Trophoblast cell (in vitro differentiated cells and primary cell): ENCODE data around the gene CORO2A.

Experiments
- DNase-seq, 2 donors: peaks; one replicate each; pipeline ENCODE4 v3.0.0-alpha.2; 2016
- H2AFZ ChIP-seq: 2 replicates; pipeline ENCODE4 v1.6.1; 2013; ENCODE audit warnings: low read length, moderate library complexity, mild to moderate bottlenecking; ENCODE audit not compliant: insufficient read depth, poor library complexity
- H2AK5ac ChIP-seq: 2 replicates; pipeline ENCODE4 v1.6.1; 2013; ENCODE audit warnings: mild to moderate bottlenecking, low read length
- H2BK120ac ChIP-seq: 2 replicates; pipeline ENCODE4 v1.6.1; 2013; ENCODE audit warnings: low read length, mild to moderate bottlenecking, moderate library complexity; ENCODE audit not compliant: insufficient read depth, poor library complexity
- H2BK12ac ChIP-seq: 2 replicates; pipeline ENCODE4 v1.6.1; 2013; ENCODE audit warnings: mild to moderate bottlenecking, low read length, moderate library complexity
- H2BK5ac ChIP-seq: 2 replicates; pipeline ENCODE4 v1.6.1; 2013; ENCODE audit warnings: low read length, low read depth, moderate library complexity, mild to moderate bottlenecking; ENCODE audit not compliant: poor library complexity
- H3K14ac ChIP-seq: 2 replicates; pipeline ENCODE4 v1.6.1; 2013; ENCODE audit warnings: mild to moderate bottlenecking, low read length
- H3K18ac ChIP-seq: 2 replicates; pipeline ENCODE4 v1.6.1; 2013; ENCODE audit warnings: mild to moderate bottlenecking, low read length
- H3K23ac ChIP-seq: 2 replicates; pipeline ENCODE4 v1.6.1; 2013; ENCODE audit warnings: low read length
- H3K27ac ChIP-seq: 2 replicates; pipeline ENCODE4 v1.5.1; 2013; ENCODE audit warnings: low read depth, mild to moderate bottlenecking, inconsistent platforms, low read length, moderate library complexity
- H3K27me3 ChIP-seq: 2 replicates; pipeline ENCODE4 v1.6.1; 2013; ENCODE audit warnings: inconsistent platforms, mild to moderate bottlenecking, low read length, moderate library complexity; ENCODE audit not compliant: insufficient read depth
- H3K36me3 ChIP-seq, 2 experiments: 1 replicate in 1 of 2; 2 replicates in 1 of 2; pipeline ENCODE4 v1.6.1; 2013; ENCODE audit warnings: low read length in 2 of 2, mild to moderate bottlenecking in 2 of 2, moderate library complexity in 1 of 2; ENCODE audit not compliant: insufficient read depth in 2 of 2, control insufficient read depth in 1 of 2
- H3K4ac ChIP-seq: 2 replicates; pipeline ENCODE4 v1.6.1; 2013; ENCODE audit warnings: low read depth, mild to moderate bottlenecking, low read length, moderate library complexity
- H3K4me1 ChIP-seq, 2 experiments: 1 replicate in 1 of 2; 2 replicates in 1 of 2; pipeline ENCODE4 v1.6.1; 2013; ENCODE audit warnings: low read length in 2 of 2, mild to moderate bottlenecking in 2 of 2, moderate library complexity in 1 of 2; ENCODE audit not compliant: insufficient read depth in 2 of 2, control insufficient read depth in 1 of 2
- H3K4me2 ChIP-seq: 2 replicates; pipeline ENCODE4 v1.6.1; 2013; ENCODE audit warnings: inconsistent platforms, mild to moderate bottlenecking, low read length, moderate library complexity
- H3K4me3 ChIP-seq: 2 replicates; pipeline ENCODE4 v1.5.1; 2013; ENCODE audit warnings: mild to moderate bottlenecking, low read depth, low read length, inconsistent platforms
- H3K79me1 ChIP-seq: one replicate; pipeline ENCODE4 v1.6.1; 2013; ENCODE audit warnings: low read length
- H3K79me2 ChIP-seq: 2 replicates; pipeline ENCODE4 v1.6.1; 2013; ENCODE audit warnings: low read length, mild to moderate bottlenecking; ENCODE audit not compliant: control insufficient read depth, insufficient read depth, poor library complexity
- H3K9ac ChIP-seq: 2 replicates; pipeline ENCODE4 v1.6.1; 2013; ENCODE audit warnings: mild to moderate bottlenecking, low read length
- H3K9me3 ChIP-seq: 2 replicates; pipeline ENCODE4 v1.6.1; 2013; ENCODE audit warnings: low read depth, mild to moderate bottlenecking, control low read depth, inconsistent platforms, low read length; ENCODE audit not compliant: insufficient read depth
- H4K12ac ChIP-seq: 2 replicates; pipeline ENCODE4 v1.6.1; 2013; ENCODE audit warnings: low read depth, mild to moderate bottlenecking, low read length, moderate library complexity
- H4K8ac ChIP-seq: 2 replicates; pipeline ENCODE4 v1.6.1; 2013; ENCODE audit warnings: low read depth, mild to moderate bottlenecking, low read length, moderate library complexity
- H4K91ac ChIP-seq: one replicate; pipeline ENCODE4 v1.6.1; 2013; ENCODE audit warnings: low read depth, mild to moderate bottlenecking, low read length, moderate library complexity
- WGBS: extraction: QIAGEN DNeasy Blood & Tissue Kit; methylation state at CpG from one replicate; pipeline ENCODE4 v1.1.7; 2013; ENCODE audit warnings: missing lambda C conversion rate; ENCODE audit not compliant: insufficient read length, insufficient coverage; ENCODE audit errors: extremely low coverage; 5-methylcytosine and 5-hydroxymethylcytosine counted together

CORO2A gene

GRCh38 chr9:98096091-98096490 is 96.3 kb downstream of the CORO2A start:
- no peak overlapping the region for H3K23ac ChIP-seq
- no peak overlapping the region for H3K14ac ChIP-seq
- H2AK5ac ChIP-seq, result no peak overlapping the region
- H3K4ac ChIP-seq, result no peak overlapping the region
- H3K4me3 ChIP-seq, result no peak overlapping the region
- H2BK120ac ChIP-seq, result no peak overlapping the region
- H3K27ac ChIP-seq, result no peak overlapping the region
- H2AFZ ChIP-seq, result no peak overlapping the region
- no CpG with 5 or more reads among the region's 5 CpGs for WGBS
- H3K9ac ChIP-seq, result no peak overlapping the region
- no peak overlapping the region for H4K8ac ChIP-seq
- no peak overlapping the region for H4K91ac ChIP-seq
- no peak overlapping the region for H3K18ac ChIP-seq
- no peaks in the 10 kb centered on the region for H3K27me3 ChIP-seq
- no peaks in the 10 kb centered on the region for H3K79me2 ChIP-seq
- H3K9me3 ChIP-seq, result no peaks in the 10 kb centered on the region
- no peak overlapping the region for H2BK5ac ChIP-seq
- DNase-seq, result no peak
- no peak overlapping the region for H3K4me2 ChIP-seq
- H3K4me1 ChIP-seq, result no peaks in the 10 kb centered on the region
- H3K36me3 ChIP-seq, result no peaks in the 10 kb centered on the region
- no peaks in the 10 kb centered on the region for H3K79me1 ChIP-seq
- H4K12ac ChIP-seq, result no peak overlapping the region
- H2BK12ac ChIP-seq, result no peak overlapping the region

GRCh38 chr9:98095401-98095800 is 97.0 kb downstream of the CORO2A start:
- Histone ChIP-seq H3K79me1 (no peaks in the 10 kb centered on the region), H3K36me3 (no peaks in the 10 kb centered on the region), H2BK120ac (no peak overlapping the region), H3K4me1 (no peaks in the 10 kb centered on the region), H3K4me2 (no peak overlapping the region), H2BK12ac (no peak overlapping the region), H3K4ac (no peak overlapping the region), H3K9ac (no peak overlapping the region), H3K14ac (no peak overlapping the region), H4K91ac (no peak overlapping the region), H4K8ac (no peak overlapping the region), H3K27ac (no peak overlapping the region), H2BK5ac (no peak overlapping the region), H2AFZ (no peak overlapping the region), H3K9me3 (no peaks in the 10 kb centered on the region), H3K23ac (no peak overlapping the region), H3K27me3 (no peaks in the 10 kb centered on the region), H4K12ac (no peak overlapping the region), H3K18ac (no peak overlapping the region), H2AK5ac (no peak overlapping the region), H3K79me2 (no peaks in the 10 kb centered on the region), H3K4me3 (no peak overlapping the region)
- whole genome bisulfite sequencing, result no CpG with 5 or more reads among the region's 7 CpGs
- no peak for DNase-seq

DNA sequence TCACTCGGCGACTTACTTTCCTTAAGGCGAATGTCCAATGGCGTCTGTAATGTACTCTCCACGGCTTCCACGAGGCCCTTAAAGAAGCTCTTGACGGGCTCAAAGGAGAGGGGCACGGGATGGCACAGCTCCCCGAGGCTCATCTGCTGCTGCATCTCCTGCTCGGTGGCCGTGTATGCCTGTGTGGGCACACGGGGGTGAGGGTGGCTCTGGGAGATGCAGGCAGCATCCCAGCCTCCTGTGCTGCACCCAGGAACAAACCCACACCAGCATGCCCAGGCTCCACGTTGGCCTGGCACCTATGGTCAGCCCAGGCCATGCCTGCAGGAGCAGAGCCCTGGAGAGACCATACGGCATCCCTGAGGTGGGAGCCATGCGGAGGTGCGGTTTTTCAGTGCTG is 97.6 kb downstream of the CORO2A start:
- H2BK12ac ChIP-seq, result no peak overlapping the region
- H3K4me1 ChIP-seq, result no peaks in the 10 kb centered on the region
- no peaks in the 10 kb centered on the region for H3K9me3 ChIP-seq
- H3K9ac ChIP-seq, result no peak overlapping the region
- no peak for DNase-seq
- H3K18ac ChIP-seq, result no peak overlapping the region
- no peak overlapping the region for H3K4me2 ChIP-seq
- H3K4ac ChIP-seq, result no peak overlapping the region
- no peaks in the 10 kb centered on the region for H3K79me2 ChIP-seq
- no peak overlapping the region for H3K23ac ChIP-seq
- H3K27me3 ChIP-seq, result no peaks in the 10 kb centered on the region
- no peaks in the 10 kb centered on the region for H3K79me1 ChIP-seq
- no CpG with 5 or more reads among the region's 16 CpGs for WGBS
- H3K36me3 ChIP-seq, result no peaks in the 10 kb centered on the region
- no peak overlapping the region for H2AFZ ChIP-seq
- H3K14ac ChIP-seq, result no peak overlapping the region
- H2BK5ac ChIP-seq, result no peak overlapping the region
- no peak overlapping the region for H4K91ac ChIP-seq
- no peak overlapping the region for H4K8ac ChIP-seq
- no peak overlapping the region for H4K12ac ChIP-seq
- no peak overlapping the region for H3K27ac ChIP-seq
- no peak overlapping the region for H2AK5ac ChIP-seq
- no peak overlapping the region for H3K4me3 ChIP-seq
- H2BK120ac ChIP-seq, result no peak overlapping the region

DNA sequence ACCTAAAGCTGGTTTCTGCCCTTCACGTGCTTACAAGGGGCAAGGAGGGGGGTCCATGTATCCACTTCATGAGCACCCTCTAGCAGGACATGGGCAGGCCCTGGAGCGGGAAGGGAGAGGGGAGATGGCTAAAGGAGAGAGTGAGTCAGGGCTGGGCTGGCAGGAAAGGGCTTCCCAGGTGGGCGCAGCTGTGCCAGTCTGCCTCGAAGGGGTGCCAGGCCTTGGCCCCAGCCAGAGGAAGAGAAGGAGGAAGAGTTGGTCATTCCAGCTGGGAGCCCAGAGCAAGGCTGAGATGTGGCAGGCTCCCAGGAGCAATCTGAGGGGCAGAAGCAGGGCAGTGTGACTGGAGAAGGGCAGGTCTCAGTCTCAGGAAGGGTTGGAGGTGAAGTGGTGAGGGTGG is 98.1 kb downstream of the CORO2A start:
- H2BK5ac ChIP-seq, result no peak overlapping the region
- H2BK120ac ChIP-seq, result no peak overlapping the region
- H3K9ac ChIP-seq, result no peak overlapping the region
- no peak overlapping the region for H3K23ac ChIP-seq
- no peak overlapping the region for H2AK5ac ChIP-seq
- no peak for DNase-seq
- no peak overlapping the region for H3K4me3 ChIP-seq
- H3K9me3 ChIP-seq, result no peaks in the 10 kb centered on the region
- H3K4ac ChIP-seq, result no peak overlapping the region
- H3K79me1 ChIP-seq, result no peaks in the 10 kb centered on the region
- no peak overlapping the region for H4K8ac ChIP-seq
- H4K91ac ChIP-seq, result no peak overlapping the region
- no peaks in the 10 kb centered on the region for H3K4me1 ChIP-seq
- H3K4me2 ChIP-seq, result no peak overlapping the region
- no CpG with 5 or more reads among the region's 4 CpGs for WGBS
- no peaks in the 10 kb centered on the region for H3K27me3 ChIP-seq
- no peak overlapping the region for H4K12ac ChIP-seq
- no peaks in the 10 kb centered on the region for H3K79me2 ChIP-seq
- H2BK12ac ChIP-seq, result no peak overlapping the region
- no peak overlapping the region for H3K14ac ChIP-seq
- H3K18ac ChIP-seq, result no peak overlapping the region
- H2AFZ ChIP-seq, result no peak overlapping the region
- no peaks in the 10 kb centered on the region for H3K36me3 ChIP-seq
- no peak overlapping the region for H3K27ac ChIP-seq

- H3K79me1 ChIP-seq, result peaks cover 3% of the 10 kb centered on the region
- H3K27ac ChIP-seq, result no peak overlapping the region
- H3K4me3 ChIP-seq, result no peak overlapping the region
- H4K91ac ChIP-seq, result no peak overlapping the region
- H4K12ac ChIP-seq, result no peak overlapping the region
- no peaks in the 10 kb centered on the region for H3K36me3 ChIP-seq
- no CpG with 5 or more reads among the region's 11 CpGs for WGBS
- H3K9me3 ChIP-seq, result peaks cover 3% of the 10 kb centered on the region
- H2BK12ac ChIP-seq, result no peak overlapping the region
- no peak overlapping the region for H3K18ac ChIP-seq
- H3K4me1 ChIP-seq, result peaks cover 3 to 4% of the 10 kb centered on the region in 2 experiments
- H2BK120ac ChIP-seq, result no peak overlapping the region
- H2BK5ac ChIP-seq, result no peak overlapping the region
- no peak overlapping the region for H2AFZ ChIP-seq
- no peak overlapping the region for H3K23ac ChIP-seq
- DNase-seq, result no peak
- H3K9ac ChIP-seq, result no peak overlapping the region
- H4K8ac ChIP-seq, result no peak overlapping the region
- H3K14ac ChIP-seq, result no peak overlapping the region
- no peak overlapping the region for H3K4ac ChIP-seq
- no peak overlapping the region for H3K4me2 ChIP-seq
- H3K79me2 ChIP-seq, result no peaks in the 10 kb centered on the region
- H2AK5ac ChIP-seq, result no peak overlapping the region
- no peaks in the 10 kb centered on the region for H3K27me3 ChIP-seq
These were observed 99.9 kb downstream of the CORO2A start for GRCh38 chr9:98092613-98092931.
